GM19328 (cell line): ENCODE data around the gene KMT5C.

Experiments used
- ATAC-seq: cut with Tn5 transposase; IDR thresholded peaks from one replicate; pipeline ENCODE4 v1.9.1; 2021; ENCODE audit warnings: mild to moderate bottlenecking, moderate library complexity; ENCODE audit not compliant: unreplicated experiment

KMT5C gene

DNA sequence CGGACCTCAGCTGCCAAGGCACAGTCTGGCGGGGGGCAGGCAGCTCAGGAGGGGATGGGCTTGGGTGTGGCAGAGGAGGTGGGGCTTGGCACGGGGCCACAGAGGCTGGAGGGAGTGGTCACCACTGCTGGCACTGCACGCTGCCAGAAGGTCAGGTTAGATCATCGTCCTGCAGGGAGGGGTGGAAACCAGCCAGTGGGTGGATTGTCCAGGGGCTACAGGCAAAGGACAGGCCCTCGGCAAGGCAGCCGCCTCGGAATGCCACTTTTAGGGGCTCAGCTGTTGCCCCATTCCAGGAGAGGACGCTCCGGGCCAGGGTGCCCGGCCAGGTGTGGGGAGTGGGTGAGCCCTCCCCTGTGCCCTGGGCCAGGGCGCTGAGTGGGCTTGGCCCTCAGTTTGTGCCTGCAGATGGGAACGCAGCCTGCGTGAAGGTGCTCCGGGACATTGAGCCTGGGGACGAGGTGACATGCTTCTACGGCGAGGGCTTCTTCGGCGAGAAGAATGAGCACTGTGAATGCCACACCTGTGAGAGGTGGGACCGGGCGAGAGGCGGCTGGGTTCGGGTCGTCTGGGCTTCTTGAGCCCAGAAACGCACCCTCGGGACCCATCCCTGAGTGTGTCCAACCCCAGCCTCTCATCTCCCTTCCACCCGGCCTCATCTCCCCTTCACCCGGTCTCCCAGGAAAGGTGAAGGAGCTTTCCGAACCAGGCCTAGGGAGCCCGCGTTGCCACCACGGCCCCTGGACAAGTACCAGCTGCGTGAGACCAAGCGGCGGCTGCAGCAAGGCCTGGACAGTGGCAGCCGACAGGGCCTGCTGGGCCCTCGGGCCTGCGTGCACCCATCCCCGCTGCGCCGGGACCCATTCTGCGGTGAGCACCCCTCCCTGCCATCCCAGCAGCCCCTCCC is 6.4 kb downstream of the KMT5C start:
- no peak for ATAC-seq

DNA sequence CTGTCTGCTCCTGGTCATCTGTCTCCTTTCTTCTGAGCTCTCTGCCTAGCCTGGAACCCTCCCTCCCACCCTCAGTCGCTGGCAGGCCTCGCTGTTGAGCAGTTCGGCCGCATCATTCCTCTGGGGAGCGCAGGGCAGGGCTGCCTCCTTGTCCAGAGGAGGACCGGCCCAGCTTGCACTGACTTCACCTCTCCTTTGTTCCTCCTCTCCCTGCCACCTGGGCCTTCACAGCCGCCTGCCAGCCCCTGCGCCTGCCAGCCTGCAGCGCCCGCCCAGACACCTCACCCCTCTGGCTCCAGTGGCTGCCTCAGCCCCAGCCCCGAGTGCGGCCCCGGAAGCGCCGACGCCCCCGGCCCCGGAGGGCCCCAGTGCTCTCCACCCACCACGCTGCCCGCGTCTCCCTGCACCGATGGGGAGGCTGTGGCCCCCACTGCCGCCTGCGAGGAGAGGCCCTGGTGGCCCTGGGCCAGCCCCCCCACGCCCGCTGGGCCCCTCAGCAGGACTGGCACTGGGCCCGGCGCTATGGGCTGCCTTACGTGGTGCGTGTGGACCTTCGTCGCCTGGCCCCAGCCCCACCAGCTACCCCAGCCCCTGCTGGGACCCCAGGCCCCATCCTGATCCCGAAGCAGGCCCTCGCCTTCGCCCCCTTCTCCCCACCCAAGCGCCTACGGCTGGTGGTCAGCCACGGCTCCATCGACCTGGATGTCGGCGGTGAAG is 7.2 kb downstream of the KMT5C start:
- ATAC-seq, result no peak

DNA sequence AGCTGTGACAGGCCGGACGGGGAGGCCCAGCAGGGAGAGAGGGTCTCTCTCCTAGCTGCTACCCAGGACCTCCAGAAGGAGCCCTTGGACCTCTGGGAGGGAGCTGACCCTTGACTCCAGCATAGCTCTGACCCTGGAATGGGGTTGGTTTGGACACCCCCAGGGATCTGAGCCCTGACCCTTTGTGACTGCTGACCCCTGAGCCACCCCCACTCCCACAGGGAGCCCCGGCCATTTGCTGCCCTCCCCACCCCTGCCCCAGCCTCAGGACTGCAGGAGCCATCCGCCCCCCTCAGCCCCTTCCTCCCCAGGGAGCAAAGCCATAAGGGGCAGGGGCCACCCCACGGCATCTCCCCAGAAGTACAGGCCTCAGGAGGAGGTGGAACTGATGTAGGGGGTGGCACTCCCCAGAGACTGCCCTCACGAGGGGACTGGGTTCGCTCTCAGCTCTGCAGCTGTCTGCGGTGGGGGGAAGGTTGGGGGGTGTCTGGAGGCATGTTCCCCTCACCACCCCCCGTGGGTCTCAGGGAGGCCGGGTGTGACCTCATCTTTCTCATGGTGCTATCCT is 7.8 kb downstream of the KMT5C start:
- no peak for ATAC-seq

DNA sequence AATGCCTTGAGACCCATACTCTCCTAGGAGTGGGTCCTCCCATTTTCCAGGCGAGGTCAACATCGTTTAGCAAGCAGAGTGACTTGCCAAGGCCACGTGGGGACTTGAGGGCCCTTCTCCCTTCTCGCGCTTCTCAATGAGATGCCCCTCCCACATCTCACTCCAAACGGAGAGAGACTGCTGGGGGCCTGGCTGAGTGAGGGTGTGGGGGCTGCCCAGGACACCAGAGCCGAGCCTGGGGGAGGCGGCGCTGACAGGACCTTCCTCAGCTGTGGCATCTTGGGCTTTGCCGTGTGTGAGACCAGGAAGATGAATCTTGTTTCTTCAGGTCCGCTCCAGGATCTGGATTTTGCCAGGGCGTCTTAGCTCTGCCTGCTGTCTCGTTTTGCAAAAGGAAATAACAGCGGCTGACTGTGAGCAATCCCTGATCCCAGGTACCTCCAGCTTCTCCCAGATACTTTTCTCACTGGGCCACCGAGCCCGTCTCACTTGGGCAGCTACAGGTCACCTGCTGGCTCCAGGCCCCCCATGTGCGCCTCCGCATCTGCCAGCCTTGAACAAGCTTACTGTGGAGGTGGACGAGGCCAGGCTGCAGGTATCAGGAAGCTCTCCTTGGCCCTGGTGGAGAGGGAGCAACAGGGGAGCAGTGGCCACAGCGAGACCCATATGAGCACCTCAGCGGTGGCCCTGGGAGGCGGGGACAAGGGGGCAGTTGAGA is 8.8 kb downstream of the KMT5C start:
- no peak for ATAC-seq

DNA sequence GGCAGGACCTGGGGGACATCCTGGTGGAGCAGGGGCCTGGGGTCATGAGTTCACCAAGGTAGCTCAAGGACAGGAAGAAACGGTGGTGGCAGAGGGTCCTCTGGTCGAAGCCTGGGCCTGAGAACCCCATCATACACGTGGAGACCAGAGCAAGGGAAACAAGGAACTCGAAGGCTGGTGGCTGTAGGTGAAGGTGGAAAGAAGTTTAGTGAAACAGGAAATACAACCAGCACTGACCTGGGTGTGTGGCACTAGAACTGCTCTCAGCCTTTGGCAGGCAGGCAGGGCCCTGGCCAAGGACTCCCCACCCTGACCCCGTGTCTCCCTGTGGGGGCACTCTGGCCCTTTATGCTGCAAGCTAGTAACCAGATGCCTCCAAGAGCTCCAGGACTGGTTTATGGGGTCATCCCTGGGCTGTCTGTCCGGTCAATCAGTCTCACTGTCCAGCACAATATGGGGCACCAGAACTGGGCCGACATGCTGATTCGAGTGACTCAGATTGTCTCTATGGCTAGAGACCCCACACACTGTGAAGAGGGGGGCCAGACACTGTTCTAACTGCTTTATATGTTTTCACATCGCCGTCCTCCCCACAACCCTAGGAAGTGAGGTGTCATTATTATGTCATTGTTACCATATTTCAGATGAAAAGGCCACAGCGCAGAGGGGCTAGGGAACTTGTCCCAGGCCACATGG is 11.1 kb downstream of the KMT5C start:
- no peak for ATAC-seq

DNA sequence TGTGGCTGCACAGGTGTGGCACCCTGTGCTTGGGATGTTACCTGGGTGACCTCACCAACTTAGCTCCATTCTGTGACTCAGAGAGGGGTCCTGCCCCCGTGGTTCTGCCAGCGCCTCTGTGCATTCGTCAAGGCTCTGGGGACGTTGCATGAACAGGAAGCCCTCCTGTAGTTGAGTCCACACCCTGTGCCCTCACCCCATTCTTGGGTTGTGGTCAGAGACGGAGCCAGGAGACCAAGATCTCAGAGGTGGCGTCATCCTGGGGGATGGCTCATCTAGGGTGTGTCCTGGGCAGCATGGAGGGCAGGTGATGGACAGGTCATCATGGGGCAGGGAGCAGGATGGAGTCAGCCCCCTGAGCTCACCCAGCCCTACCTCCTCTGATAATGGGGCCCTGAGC is 12.4 kb downstream of the KMT5C start:
- no peak for ATAC-seq

DNA sequence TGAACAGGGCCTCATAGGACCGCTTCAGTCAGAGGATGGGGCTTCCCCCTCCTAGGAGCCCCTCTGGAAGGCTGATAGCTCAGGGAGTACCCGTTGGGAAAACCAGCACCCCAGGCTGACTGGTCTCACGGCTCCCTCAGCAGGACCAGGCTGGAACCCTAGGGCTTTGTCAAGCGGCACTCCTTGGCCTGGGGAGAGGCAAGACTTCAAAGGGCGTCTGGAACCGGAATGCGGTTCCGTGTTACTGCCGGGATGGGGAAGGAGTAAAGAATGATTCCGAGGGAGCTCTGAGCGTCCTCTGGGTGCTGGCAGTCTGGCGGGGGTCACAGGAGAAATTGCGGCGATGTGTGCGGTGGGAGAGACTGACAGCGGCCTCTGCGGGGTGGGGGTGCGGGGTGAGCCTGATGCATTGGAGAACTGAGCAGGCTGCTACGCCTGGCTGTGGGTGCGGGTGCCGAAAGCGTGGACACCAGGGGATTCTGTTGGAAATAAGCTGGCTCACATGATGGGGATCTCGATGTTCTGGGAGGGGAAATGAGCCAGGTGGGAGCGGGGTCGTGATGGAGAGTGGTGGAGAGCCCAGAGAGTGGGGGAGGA is 13.0 kb downstream of the KMT5C start:
- ATAC-seq, result no peak

DNA sequence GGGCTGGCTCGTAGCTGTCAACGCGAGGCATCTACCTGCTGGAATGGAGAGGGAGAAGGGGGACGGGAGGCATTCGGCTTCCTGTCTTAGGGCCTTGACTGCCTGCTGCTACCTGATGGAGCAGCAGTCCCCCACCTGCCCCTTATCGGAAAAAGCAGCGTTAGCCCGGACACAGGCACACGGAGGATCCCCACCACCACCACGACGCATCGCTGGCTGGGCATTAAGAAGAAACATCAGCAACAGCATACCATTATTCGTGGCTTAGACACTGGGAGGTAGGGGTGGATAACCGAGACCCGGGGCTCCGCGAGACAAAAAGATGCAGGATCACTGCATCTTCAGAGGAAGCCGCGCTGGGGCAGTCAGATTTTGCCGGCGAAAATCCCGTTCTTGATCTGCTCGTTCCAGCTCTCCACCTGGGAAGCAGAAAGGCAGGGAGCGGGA is 13.7 kb downstream of the KMT5C start:
- ATAC-seq, result no peak

DNA sequence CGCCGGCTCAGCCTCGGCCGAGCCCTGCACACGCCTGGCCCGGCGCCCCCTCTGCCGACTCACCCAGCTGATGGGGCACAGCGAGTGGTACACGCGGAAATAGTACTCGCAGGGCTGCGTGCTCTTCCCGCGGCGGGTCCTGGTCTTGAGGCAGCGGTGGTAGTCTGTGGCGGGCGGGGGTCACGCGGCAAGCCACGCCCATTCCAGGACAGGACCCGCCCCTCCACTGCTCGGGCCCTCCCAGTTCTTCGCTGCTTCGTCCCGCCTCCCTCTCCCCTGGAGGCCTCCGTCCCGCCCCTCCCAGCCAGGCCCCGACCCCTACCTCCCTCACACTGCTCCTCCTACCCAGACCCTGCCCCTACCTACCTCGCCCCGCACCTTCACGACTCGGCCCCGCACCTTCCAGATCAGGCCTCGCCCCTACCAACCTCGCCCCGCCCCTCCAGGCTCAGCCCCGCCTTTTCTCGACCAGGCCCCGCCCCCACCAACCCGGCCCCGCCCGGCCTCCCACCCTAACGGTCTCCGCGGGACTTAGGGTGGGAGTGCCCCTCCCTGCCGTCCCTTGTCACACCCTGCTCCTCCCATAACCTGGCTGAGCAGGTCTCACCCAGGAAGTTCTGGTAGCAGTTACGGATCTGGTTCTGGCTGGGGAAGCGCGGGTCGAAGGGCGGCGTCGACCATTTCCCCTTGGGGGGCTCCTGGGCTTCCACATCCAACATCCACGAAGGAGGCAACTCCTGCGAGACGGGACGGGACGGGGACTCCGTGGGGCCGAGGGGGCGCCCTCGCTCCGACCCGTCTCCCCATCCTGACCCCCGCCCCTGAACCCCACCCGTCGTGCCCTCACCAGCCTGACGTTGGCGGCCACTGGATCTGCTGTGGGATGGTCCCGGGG is 14.4 kb downstream of the KMT5C start:
- no peak for ATAC-seq

DNA sequence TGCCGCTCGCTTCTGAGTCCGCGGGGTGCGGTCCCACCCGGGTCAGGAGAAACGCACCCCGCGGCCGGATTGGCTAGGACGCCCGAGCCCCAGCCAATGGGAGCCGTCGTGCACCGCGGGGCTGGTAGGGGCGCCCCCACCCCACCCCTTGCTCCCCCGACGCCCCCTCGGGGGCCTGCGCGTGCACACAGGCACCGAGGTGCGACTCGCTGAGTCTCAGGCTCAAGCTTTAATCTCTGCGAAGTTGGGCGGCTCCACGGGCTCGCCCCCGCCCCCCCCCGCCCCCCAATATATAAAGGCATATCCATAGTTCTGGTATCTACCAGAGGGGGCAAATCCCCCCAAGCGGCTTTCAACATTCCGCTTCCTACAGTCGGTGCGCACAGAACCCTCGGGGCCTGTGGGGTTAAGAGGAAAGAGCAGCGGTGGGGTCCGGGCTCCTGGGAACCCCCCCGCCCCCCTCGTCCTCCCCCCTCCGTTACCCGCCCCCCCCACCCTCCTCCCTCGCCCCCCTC is 15.1 kb downstream of the KMT5C start, which contains the start of gene COX6B2:
Gene COX6B2, minus strand, starts transcription at position 22 of the 515 bp plus-strand sequence. CDS start 198 bp downstream, outside the sequence.
- ATAC-seq, result no peak

DNA sequence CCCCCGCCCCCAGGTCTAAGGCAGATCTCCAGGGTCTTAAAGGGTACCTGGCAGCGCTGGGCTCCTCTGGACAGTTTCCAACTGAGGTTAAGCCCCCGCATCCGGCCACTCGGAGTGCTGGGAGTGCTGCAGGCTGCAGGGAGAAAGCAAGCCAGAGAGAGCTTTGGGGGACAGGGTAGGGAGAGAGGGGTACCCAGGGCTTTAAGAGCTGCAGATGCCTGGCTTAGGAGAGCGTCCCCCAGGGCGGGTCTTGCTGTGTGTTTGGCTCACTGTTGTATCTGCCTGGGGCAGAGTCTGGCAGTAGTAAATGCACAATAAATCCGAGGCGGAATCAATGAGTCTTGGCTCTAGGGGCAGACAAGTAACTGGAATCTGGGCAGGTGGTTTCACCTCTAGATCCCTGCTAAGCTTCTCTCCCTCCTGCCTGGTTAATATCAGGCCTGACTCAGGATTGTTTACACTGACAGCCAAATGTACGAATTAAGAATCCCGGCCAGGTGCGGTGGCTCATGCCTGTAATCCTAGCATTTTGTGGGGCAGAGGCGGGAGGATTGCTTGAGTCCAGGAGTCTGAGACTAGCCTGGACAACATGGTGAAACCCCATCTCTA is 15.6 kb downstream of the KMT5C start:
- no peak for ATAC-seq

DNA sequence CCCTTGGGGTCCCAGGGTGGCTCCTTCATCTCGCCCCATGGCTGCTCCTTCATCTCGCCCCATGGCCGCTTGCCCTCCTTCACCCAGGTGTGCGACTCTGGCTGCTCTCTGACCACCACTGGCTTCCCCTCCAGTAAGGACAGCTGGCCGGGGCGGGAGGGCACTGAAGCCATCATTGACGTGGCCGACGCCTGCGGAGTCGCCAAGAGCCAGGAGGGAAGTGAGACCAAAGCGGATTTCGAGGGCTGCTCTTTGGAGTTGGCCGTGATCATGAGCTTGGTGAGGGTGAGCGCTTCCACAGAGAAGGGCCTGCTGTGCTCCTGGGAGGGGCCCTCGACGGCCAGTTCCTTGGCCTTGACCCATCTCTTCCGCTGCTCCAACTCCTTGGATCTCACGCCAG is 18.8 kb downstream of the KMT5C start:
- ATAC-seq, result no peak

DNA sequence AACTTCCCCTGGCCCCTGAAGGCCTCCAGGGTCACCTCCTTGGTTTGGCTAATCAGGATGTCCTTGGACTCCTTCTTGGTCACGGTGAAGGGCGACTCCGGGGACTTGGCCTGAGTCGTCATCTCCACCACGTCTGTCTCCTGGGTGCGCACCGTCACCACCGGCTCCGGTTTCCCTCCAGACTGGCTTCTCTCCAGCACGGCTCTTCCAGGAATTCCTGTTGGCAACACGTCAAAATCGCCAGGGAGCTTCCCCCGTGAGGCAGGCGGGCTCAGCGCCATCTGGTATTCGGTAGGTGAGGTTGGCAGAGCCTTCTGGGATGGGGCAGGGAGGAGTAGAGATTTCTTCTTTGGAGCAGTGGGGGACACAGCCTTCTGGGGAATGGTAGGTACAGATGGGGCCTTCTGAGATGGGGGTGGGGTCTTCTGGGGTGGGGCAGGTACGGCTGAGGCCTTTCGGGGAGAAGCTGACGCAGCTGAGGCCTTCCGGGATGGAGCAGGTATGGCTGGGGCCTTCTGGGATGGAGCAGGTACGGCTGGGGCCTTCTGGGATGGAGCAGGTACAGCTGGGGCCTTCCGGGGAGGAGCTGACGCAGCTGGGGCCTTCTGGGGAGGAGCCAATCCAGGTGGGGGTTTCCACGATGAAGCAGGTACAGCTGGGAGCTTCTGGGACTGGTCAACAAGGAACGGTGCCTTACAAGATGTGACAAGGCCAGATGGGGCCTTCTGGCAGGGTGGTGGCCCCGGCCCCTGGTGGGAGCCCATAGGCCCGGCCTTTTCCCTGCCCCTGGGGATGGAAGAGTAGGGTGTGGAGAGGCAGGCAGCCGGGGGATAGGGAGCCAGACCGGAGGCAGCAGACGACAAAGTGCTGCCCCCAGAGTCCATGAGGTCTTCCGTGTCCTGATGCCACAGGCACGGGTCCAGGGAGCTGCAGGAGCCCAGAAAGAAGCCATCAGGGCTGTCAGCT is 19.6 kb downstream of the KMT5C start:
- no peak for ATAC-seq

DNA sequence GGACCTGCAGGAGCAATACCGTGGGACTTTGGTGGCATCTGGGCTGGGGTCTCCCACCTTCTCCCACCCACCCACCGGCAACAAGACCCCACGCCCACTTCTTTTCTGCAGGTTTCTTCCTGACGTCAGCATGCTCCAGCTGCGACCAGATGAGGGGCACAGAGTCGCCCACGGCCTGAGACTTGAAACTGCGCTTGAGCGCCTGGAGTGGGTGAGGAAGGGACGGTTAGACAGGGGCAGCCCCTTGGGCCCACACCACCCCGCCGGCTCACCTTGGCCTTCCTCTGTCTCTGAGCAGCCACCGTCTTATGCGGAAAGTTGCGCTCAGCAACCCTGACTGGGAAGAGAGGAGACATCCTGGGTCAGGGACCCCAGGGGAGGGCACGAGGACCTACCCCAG is 21.2 kb downstream of the KMT5C start:
- no peak for ATAC-seq

DNA sequence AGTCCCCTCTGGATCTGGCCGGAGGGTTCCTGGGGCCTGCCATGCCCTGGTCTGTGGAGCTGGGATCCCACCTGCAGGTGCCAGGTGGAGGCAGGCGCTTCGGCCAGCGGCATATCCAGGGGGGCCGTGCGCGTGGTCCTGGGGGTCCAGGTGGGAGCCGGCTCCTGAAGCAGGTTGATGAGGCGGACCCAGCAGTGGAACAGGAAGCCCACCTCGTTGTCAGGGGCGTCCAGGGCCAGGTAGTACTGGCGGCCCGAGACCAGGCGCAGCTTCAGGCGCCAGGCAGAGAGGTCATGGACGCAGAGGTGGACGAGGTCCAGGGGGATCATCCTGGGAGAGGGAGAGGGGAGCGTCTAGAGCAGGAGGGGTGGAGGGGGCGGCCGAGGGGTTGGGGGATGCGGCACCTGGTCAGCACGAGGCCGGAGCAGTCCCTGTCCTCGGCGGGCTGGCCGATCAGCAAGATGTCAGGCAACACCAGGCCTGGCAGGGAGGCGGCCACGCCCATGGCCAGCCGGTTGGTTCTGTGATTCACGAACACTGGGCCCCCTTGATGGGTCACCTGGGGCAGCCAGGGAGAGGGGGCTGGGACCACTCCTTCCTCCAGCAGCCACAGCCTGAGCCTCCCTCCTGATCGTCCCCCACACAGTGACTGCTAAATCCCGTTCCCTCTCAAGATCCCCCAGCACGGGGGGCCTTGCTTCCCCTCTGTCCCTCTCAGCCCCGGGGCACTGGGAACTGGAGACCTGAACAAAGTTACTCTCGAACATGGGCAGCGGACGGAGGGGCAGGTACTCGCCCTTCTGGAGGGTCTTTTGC is 22.7 kb downstream of the KMT5C start:
- ATAC-seq, result no peak

DNA sequence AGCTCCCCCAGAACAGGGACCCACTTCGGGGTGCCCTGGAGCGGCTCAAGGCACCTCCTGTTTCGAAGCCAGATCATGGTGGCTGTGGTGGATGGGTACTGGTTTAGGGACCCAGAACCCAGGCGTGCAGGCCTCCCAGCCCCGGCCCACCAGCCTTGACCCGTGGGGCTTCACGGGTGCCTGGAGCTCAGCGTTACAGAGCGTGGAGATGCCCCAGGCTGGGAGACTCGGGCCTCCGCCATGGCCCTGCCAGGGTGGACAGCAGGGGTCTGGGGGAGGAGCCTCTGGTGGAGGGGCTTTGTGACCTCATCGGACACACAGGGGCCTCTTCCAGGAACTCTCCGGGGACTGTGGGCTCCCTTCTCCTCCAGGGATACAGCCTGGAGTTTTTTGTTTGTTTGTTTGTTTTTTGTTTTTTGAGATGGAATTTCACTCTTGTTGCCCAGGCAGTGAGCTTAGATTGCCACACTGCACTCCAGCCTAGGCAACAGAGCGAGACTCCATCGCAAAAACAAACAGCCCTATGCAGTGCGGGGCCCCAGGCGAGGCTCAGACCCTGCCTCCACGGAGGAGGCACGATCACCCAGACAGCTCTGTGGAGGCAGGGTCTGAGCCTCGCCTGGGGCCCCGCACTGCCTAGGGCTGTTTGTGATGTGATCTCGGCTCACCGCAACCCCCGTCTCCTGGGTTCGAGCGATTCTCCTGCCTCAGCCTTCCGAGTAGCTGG is 23.5 kb downstream of the KMT5C start, which contains the start of gene GARIN5B:
Gene GARIN5B, minus strand, starts transcription at position 271 of the 727 bp plus-strand sequence. Its CDS starts 194 bp downstream, at position 77.
- no peak for ATAC-seq
